ENCODE data around the gene DAND5. TPM values are rescaled to one million over a fixed set of nuclear protein-coding genes. Genes with fewer than 3 reads are reported as not detected.

The DAND5 gene
- total RNA-seq, 3 donors from 2014 or later (not counting 1 experiment from before 2014, with no cell fraction given): not detected

DNA sequence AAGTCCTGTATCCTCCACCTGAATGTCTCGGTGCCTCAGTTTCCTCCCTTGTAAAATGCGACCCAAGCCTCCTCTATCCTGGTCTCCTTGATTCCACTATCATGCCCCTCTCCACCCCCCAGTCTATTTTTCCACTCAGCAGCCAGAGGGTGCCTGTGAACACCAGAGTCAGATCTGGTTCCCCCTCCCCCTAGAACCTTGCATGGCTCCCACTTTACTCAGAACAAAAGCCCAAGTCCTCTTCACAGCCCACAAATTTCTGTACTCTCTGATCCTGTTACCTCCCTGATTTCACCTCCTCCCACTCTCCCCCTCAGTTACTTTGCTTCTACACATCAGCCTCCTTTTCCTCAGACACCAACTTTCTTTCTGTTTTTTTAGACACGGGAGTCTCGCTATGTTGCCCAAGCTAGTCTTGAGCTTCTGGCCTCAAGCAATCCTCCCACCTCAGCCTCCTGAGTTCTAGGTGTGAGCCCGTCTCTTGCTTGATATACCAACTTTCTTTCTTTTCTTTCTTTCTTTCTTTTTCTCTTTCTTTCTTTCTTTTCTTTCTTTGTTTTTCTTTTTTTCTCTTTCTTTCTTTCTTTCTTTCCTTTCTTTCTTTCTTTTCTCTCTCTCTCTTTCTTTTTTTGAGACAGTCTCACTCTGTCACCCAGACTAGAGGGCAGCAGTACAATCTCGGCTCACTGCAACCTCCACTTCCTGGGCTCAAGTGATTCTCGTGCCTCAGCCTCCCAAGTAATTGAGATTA, 869 bp downstream of the DAND5 start:
- no peak overlapping the region for H3K4me3 ChIP-seq (ENCODE audit: low read length)
- TF ChIP-seq, protein P1, sequence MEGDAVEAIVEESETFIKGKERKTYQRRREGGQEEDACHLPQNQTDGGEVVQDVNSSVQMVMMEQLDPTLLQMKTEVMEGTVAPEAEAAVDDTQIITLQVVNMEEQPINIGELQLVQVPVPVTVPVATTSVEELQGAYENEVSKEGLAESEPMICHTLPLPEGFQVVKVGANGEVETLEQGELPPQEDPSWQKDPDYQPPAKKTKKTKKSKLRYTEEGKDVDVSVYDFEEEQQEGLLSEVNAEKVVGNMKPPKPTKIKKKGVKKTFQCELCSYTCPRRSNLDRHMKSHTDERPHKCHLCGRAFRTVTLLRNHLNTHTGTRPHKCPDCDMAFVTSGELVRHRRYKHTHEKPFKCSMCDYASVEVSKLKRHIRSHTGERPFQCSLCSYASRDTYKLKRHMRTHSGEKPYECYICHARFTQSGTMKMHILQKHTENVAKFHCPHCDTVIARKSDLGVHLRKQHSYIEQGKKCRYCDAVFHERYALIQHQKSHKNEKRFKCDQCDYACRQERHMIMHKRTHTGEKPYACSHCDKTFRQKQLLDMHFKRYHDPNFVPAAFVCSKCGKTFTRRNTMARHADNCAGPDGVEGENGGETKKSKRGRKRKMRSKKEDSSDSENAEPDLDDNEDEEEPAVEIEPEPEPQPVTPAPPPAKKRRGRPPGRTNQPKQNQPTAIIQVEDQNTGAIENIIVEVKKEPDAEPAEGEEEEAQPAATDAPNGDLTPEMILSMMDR (IDR thresholded peaks at IDR 0.05): no peak
- H3K27ac ChIP-seq (ENCODE audit: low read length): no peak overlapping the region
- H3K4me1 Mint-ChIP-seq: peaks cover under 1 to 6% of the 10 kb centered on the region in 2 donors
- no peaks in the 10 kb centered on the region for H3K27me3 ChIP-seq (ENCODE audit: control insufficient read depth, insufficient read depth, low read length)
- no peaks in the 10 kb centered on the region for H3K9me3 Mint-ChIP-seq
- ATAC-seq (no peak), DNase-seq (no peak)
- H3K4me3 Mint-ChIP-seq: no peak overlapping the region
- intact Hi-C loops (cut with micrococcal nuclease): no loop called here
- no peak overlapping the region for H3K27ac Mint-ChIP-seq
- H3K4me1 ChIP-seq (ENCODE audit: control insufficient read depth, insufficient read depth, low read length): peaks cover 5% of the 10 kb centered on the region
- no peaks in the 10 kb centered on the region for H3K36me3 Mint-ChIP-seq
- no peaks in the 10 kb centered on the region for H3K9me3 ChIP-seq (ENCODE audit: control insufficient read depth, insufficient read depth, low read length)
- H3K36me3 ChIP-seq (ENCODE audit: control insufficient read depth, insufficient read depth, low read length): no peaks in the 10 kb centered on the region
- no peaks in the 10 kb centered on the region for H3K27me3 Mint-ChIP-seq (ENCODE audit: low read depth in 2 of 2)
- WGBS (ENCODE audit: insufficient coverage): 91% methylated on average over 7 of the region's 7 CpGs

DNA sequence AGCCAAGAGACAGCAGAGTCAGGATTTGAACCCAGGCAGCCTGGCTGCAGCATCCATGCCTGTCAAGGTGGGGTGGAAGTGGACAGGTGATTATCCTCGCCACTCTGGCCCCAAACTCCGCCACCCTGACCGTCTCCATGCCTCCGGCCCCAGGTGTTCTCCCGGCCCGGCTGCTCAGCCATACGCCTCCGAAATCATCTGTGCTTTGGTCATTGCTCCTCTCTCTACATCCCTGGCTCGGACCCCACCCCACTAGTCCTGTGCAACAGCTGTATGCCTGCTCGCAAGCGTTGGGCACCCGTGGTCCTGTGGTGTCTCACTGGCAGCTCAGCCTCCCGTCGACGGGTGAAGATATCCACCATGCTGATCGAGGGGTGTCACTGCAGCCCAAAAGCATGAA, 3.9 kb downstream of the DAND5 start:
- intact Hi-C loops (cut with micrococcal nuclease): no loop called here
- H3K9me3 Mint-ChIP-seq: no peaks in the 10 kb centered on the region
- 94% methylated on average over 16 of the region's 16 CpGs for WGBS (ENCODE audit: insufficient coverage)

DNA sequence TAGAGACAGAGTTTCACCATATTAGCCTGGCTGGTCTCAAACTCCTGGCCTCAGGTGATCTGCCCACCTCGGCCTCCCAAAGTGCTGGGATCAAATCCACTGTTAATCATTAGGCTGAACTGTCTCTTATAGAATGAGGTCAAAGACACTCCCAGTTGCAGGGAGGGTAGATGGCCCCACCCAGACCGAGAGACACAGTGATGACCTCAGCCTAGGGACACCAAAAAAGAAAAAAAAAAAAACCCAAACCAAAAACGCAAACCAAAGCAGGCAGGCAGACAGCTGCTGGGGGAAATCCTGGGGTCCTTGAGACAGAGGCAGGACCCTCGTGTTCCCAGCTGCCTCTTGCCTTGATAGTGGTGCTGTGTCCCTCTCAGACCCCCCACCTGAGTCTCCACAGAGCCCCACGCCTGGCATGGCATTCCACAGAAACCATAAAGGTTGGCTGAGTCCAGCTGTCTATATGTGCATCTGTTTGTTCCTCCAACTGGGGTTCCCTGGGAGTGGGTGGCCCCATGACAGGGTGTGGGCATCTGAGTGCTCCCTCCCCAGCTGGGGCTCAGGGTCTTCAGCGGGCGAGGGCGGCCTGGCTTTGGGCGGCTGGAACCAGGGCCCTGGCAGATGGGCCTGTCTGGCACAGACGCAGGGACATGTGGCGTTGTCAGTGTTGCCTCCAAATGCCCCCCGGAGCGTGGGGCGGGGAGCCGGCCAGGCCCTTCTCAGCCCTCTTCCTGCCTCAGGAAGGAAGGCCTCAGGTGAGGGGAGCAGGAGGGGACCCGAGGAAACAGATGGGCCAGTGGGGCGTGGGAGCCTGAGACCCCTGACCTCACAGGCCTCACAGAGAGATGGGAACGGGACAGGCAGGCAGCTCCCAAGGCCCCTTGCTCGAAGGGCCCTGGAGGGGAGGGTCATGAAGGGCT, 5.2 kb downstream of the DAND5 start:
- WGBS (ENCODE audit: insufficient coverage): 54% methylated on average over 19 of the region's 19 CpGs
- intact Hi-C loops (cut with micrococcal nuclease): no loop called here
- Mint-ChIP-seq H3K27me3 (ENCODE audit: low read depth in 2 of 2) (peaks cover 8 to 9% of the 10 kb centered on the region in 2 donors), H3K27ac (no peak overlapping the region), H3K9me3 (no peaks in the 10 kb centered on the region), H3K36me3 (no peaks in the 10 kb centered on the region), H3K4me1 (peaks cover 6% of the 10 kb centered on the region in 2 donors), H3K4me3 (no peak overlapping the region)
- no peak for DNase-seq
- Histone ChIP-seq H3K36me3 (ENCODE audit: control insufficient read depth, insufficient read depth, low read length) (no peaks in the 10 kb centered on the region), H3K4me1 (ENCODE audit: control insufficient read depth, insufficient read depth, low read length) (no peaks in the 10 kb centered on the region), H3K27me3 (ENCODE audit: control insufficient read depth, insufficient read depth, low read length) (peaks cover 3% of the 10 kb centered on the region), H3K27ac (ENCODE audit: low read length) (no peak overlapping the region), H3K4me3 (ENCODE audit: low read length) (no peak overlapping the region), H3K9me3 (ENCODE audit: control insufficient read depth, insufficient read depth, low read length) (no peaks in the 10 kb centered on the region)
- TF ChIP-seq, protein P1 (IDR thresholded peaks at IDR 0.05): no peak
- no peak for ATAC-seq

More for the DNA sequence above, 3.9 kb downstream of the DAND5 start:
- H3K27ac Mint-ChIP-seq: no peak overlapping the region
- ATAC-seq: no peak
- H3K36me3 ChIP-seq (ENCODE audit: control insufficient read depth, insufficient read depth, low read length): no peaks in the 10 kb centered on the region
- H3K4me1 Mint-ChIP-seq: peaks cover 6% of the 10 kb centered on the region in 2 donors
- H3K27me3 ChIP-seq (ENCODE audit: control insufficient read depth, insufficient read depth, low read length): peaks cover 3% of the 10 kb centered on the region
- H3K36me3 Mint-ChIP-seq: no peaks in the 10 kb centered on the region
- no peak overlapping the region for H3K4me3 ChIP-seq (ENCODE audit: low read length)
- TF ChIP-seq, protein P1 (IDR thresholded peaks at IDR 0.05): no peak
- peaks cover 8 to 9% of the 10 kb centered on the region in 2 donors for H3K27me3 Mint-ChIP-seq (ENCODE audit: low read depth in 2 of 2)
- H3K27ac ChIP-seq (ENCODE audit: low read length): no peak overlapping the region
- H3K9me3 ChIP-seq (ENCODE audit: control insufficient read depth, insufficient read depth, low read length): no peaks in the 10 kb centered on the region
- no peak for DNase-seq
- no peak overlapping the region for H3K4me3 Mint-ChIP-seq
- H3K4me1 ChIP-seq (ENCODE audit: control insufficient read depth, insufficient read depth, low read length): no peaks in the 10 kb centered on the region
